OCI-LY3 (cell line): ENCODE measurements around the gene EMSY.

Source experiments
- EZH2phosphoT487 ChIP-seq: fragments of 200-600 bp; shearing (Covaris generic); IDR thresholded peaks from 2 replicates; pipeline ENCODE4 v1.6.1; 2018; ENCODE audit warnings: antibody characterized with exemption, mixed run types, low read depth
- TF ChIP-seq, protein P1 (sequence below): fragments of 200-600, 300-600 bp; sonication (generic); IDR thresholded peaks from 2 replicates; pipeline ENCODE4 v1.5.1; 2014; ENCODE audit warnings: antibody characterized with exemption, low read length, low read depth

- TF ChIP-seq, protein P1, sequence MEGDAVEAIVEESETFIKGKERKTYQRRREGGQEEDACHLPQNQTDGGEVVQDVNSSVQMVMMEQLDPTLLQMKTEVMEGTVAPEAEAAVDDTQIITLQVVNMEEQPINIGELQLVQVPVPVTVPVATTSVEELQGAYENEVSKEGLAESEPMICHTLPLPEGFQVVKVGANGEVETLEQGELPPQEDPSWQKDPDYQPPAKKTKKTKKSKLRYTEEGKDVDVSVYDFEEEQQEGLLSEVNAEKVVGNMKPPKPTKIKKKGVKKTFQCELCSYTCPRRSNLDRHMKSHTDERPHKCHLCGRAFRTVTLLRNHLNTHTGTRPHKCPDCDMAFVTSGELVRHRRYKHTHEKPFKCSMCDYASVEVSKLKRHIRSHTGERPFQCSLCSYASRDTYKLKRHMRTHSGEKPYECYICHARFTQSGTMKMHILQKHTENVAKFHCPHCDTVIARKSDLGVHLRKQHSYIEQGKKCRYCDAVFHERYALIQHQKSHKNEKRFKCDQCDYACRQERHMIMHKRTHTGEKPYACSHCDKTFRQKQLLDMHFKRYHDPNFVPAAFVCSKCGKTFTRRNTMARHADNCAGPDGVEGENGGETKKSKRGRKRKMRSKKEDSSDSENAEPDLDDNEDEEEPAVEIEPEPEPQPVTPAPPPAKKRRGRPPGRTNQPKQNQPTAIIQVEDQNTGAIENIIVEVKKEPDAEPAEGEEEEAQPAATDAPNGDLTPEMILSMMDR: peak; percentile 79
- no peak for TF ChIP-seq EZH2phosphoT487
Observed at GRCh38 chr11:76419896-76420295, 24.9 kb upstream of the EMSY start.
